HG02884 (cell line): ENCODE measurements around the gene DENND1B.
A peak's percentile ranks its signal among the peaks of the same experiment; 100 is the strongest.
"Not testable (repeated sequence)": the region's sequence is repeated elsewhere in the genome, so short reads cannot be mapped to it uniquely, and the experiment has no call there.

Experiments used
- ATAC-seq: cut with Tn5 transposase; IDR thresholded peaks from one replicate; pipeline ENCODE4 v1.9.1; 2021; ENCODE audit warnings: mild to moderate bottlenecking, moderate library complexity; ENCODE audit not compliant: unreplicated experiment

Gene DENND1B

DNA sequence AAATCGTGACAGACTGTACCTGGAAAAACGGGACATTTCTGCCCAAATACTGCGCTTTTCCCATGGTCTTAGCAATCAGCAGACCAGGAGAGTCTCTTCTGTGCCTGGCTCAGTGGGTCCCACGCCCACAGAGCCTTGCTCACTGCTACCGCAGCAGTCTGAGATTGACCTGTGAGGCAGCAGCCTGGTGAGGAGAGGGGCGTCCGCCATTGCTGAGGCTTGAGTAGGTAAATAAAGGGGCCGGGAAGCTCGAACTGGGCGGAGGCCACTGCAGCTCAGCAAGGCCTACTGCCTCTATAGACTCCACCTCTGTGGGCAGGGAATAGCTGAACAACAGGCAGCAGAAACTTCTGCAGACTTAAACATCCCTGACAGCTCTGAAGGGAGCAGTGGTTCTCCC is 203.1 kb downstream of the DENND1B start:
- ATAC-seq = no peak

DNA sequence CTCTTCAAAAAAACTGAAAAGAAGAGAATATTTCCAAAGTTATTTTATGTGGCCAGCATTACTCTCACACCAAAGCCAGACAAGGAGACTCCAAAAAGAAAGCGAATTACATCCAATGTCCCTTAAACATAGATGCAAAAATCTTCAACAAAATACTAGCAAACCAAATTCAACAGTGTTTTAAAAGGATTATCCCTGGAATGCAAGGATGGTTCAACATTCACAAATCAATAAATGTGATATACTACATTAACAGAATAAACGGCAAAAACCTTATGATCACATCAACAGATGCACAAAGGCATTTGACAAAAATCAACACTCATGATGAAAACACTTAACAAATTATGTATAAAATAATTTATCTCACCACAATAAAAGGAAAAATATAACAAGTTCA is 207.8 kb downstream of the DENND1B start:
- ATAC-seq = no peak

DNA sequence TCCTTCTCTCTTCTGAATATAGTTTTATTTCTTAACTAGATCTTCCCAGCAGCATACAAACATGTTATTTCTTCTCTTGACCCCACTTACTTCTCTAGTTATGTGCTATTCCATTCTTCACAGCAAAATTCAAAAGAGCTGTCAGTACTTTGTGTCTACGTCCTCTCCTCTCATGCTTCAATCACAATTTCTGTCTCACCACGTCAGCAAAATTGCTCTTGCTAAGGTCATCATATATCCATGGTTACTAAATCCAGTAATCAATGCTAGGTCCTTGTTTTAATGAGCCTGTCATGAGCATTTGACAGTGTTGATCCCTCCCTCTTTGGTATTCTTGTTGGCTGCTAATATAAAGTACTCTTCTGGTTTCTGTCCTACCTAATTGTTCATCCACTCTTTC is 214.2 kb downstream of the DENND1B start:
- ATAC-seq = no peak

GRCh38 chr1:197559655-197560054 is 215.6 kb downstream of the DENND1B start:
- no peak for ATAC-seq

GRCh38 chr1:197559244-197559643 is 216.0 kb downstream of the DENND1B start:
- ATAC-seq = no peak

DNA sequence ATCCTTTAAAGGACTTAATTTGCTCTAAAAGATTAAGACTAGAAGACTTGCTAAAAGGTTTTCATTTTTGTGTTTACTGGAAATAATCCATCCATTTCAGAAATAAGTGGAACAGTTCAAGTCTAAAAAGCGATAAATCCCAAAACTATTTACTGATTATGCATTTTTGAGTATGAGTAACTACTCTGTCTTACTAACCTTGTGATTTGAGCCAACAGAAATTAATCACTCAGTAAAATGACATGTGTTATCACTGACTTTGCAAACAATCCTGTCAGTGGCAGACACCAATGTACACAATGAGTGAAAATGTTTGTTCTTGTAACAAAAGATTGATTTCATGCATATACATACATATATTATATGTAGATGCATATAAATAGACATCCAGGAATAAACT is 218.0 kb downstream of the DENND1B start:
- no peak for ATAC-seq

DNA sequence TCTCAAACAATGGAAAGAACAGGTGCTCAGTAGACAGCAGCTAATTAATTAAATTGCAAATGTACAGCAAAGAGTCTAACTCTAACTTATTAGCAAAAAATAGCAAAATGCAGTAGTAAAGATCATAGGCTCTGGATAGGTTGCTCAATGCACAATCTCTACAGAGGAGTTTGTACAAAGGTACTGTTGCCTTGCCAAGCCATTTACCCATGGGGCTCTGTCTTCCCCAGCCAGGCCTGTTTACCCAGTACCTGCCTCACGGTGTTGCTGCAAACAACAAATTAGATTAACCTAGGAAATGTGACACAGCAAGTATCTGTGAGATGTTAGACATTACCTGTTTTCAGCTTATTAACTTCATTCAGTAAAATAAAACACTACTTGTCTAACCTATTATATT is 222.0 kb downstream of the DENND1B start:
- no peak for ATAC-seq

- ATAC-seq = no peak
Measured at GRCh38 chr1:197546989-197547388, 228.3 kb downstream of the DENND1B start.

DNA sequence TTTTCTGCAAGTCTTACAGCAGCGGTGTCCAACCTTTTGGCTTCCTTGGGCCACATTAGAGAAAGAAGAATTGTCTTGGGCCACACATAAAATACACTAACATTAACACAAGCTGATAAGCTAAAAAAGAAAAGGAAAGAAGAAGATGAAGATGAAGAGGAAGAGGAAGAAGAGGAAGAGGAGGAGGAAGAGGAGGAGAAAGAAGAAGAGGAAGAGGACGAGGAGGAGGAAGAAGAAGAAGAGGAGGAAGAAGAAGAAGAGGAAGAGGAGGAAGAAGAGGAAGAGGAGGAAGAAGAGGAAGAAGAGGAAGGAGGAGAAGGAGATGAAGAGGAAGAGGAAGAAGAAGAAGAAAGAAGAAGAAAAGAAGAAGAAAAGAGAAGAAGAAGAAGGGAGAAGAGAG is 230.7 kb downstream of the DENND1B start:
- ATAC-seq = no peak

GRCh38 chr1:197544130-197544529 is 231.2 kb downstream of the DENND1B start:
- ATAC-seq = no peak

DNA sequence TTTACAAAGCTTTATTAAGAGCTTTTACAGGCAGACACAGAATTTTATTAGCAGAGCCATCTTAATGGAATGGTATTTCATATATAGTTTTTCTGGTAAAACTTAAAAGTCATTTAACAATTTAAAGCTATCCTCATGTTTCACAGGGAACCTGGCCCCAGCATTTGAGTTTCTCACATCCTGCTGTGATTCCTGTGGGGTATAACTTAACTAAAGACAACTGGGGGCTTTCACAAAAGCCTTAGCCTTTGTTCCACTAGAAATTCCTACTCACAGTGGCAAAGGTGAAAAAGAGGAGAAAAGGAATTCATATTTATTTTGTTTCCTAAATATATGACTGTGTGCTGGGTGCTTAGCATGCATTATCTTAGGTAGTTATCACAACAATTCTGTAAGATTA is 233.9 kb downstream of the DENND1B start:
- no peak for ATAC-seq

GRCh38 chr1:197526736-197527371 is 248.4 kb downstream of the DENND1B start:
- no peak for ATAC-seq

GRCh38 chr1:197521118-197521739 is 254.1 kb downstream of the DENND1B start:
- ATAC-seq = peak; percentile 72

DNA sequence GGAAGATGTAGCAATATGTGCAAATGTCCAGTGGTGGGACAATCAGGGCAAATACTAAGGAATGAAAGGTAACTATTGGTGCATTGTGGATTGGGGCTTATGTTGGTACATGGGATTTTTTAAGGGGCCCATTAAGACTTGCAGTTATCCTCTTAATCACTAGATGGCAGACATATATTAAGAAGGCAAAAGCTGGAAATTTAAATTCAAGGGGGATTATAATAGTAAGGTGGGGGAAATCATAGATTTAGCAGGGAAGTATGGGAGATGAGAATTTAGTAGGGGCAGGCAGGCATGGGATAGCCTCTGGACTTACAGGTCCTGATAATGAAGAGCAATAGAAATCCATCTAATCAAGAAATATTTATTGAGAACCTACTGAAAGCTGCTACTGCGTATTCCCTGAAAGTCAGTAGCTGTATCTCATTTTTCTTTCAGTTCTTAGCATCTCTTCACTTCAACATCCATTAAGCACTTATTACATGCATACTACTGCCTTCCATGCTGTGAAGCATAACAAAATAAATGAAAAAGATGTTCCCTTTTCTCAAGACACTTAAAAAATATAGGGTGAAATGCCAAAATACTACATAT is 255.4 kb downstream of the DENND1B start:
- ATAC-seq = no peak

DNA sequence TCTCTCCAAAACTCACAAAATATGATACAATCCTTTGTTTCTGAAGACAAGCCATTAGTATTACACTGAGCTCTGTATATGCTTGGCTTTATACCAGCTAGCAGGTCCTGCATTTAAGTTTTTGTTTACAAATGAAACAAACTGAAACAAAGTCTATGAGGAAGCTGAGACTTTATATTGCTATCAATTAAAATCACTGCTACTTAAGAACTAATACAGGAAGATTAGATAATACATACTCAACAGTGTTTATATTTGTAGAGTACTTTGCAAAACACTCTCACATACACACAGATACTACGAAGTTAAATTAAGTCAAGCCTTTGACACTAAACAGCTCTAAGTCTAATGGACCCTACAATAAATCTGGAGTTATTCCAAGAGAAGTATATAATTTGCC is 259.9 kb downstream of the DENND1B start:
- ATAC-seq = no peak

- no peak for ATAC-seq
Measured at GRCh38 chr1:197510691-197511378, 264.4 kb downstream of the DENND1B start.

DNA sequence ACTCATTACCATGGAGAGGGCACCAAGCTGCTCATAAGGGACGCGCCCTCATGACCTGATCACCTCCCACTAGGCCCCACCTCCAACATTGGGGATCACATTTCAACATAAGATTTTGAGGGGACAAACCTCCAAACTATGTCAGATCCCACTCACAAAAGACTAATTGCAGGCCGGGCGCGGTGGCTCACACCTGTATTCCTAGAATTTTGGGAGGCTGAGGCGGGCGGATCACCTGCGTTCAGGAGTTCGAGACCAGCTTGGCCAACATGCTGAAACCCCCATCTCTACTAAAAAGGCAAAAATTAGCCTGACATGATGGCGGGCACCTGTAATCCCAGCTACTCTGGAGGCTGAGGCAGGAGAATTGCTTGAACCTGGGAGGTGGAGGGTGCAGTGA is 278.6 kb downstream of the DENND1B start:
- ATAC-seq = no peak

DNA sequence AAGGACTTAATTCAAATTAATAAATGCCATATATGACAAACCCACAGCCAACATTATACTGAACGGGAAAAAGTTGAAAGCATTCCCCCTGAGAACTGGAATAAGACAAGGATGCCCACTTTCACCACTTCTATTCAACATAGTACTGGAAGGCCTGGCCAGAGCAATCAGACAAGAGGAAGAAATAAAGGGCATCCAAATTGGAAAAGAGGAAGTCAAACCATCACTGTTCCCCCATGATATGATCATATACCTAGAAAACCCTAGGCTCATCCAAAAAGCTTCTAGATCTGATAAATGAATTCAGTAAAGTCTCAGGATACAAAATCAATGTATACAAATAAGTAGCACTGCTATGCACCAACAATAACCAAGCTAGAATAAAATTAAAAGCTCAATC is 283.8 kb downstream of the DENND1B start:
- not testable (repeated sequence) for ATAC-seq

GRCh38 chr1:197486946-197487345 is 288.3 kb downstream of the DENND1B start:
- ATAC-seq = no peak

GRCh38 chr1:197485790-197486189 is 289.5 kb downstream of the DENND1B start:
- no peak for ATAC-seq

GRCh38 chr1:197481101-197481500 is 294.2 kb downstream of the DENND1B start:
- ATAC-seq = no peak

- ATAC-seq = no peak
Measured at GRCh38 chr1:197480446-197480845, 294.8 kb downstream of the DENND1B start.
